HepG2 (cell line): ENCODE results near the gene CNTD1. TPM values are rescaled to one million over a fixed set of nuclear protein-coding genes. Genes with fewer than 3 reads are reported as not detected.

Experiments used
- ASH2L ChIP-seq: fragments of 300-600, 200-600 bp; sonication (generic); IDR thresholded peaks from 2 replicates; pipeline ENCODE4 v1.7.0; 2017; ENCODE audit warnings: low read depth, mild to moderate bottlenecking, moderate library complexity, mixed read lengths, low read length; ENCODE audit not compliant: insufficient read length
- DNMT3B ChIP-seq: conservative IDR thresholded peaks from 2 replicates; pipeline ENCODE4 v1.6.1; 2016; ENCODE audit warnings: missing biosample characterization, control low read depth
- FOSL1 ChIP-seq: sonication (generic); formaldehyde crosslinking; IDR thresholded peaks from 2 replicates; pipeline ENCODE4 v1.9.0; 2021; ENCODE audit warnings: missing genetic modification reagents, borderline replicate concordance
- FOXA1 ChIP-seq, 2 experiments: fragments of 450-650 bp in 1 of 2; sonication (generic) in 1 of 2; formaldehyde crosslinking in 1 of 2; IDR thresholded peaks; 2 replicates each; pipeline versions ENCODE4 v1.4.0 to v1.6.1; 2016 to 2020; ENCODE audit warnings: missing genetic modification reagents in 1 of 2
- GABPA ChIP-seq, 2 experiments: IDR thresholded peaks; 2 replicates each; pipeline ENCODE4 v1.6.1; 2011 to 2016; ENCODE audit warnings: low read depth in 2 of 2, low read length in 1 of 2, missing biosample characterization in 1 of 2, missing genetic modification characterization in 1 of 2
- GATAD2A ChIP-seq: IDR thresholded peaks from 2 replicates; pipeline ENCODE4 v1.6.1; 2016
- GTF3A ChIP-seq: sonication (generic); formaldehyde crosslinking; conservative IDR thresholded peaks from 2 replicates; pipeline ENCODE4 v1.4.0; 2020; ENCODE audit warnings: mild to moderate bottlenecking, missing genetic modification reagents
- HDAC2 ChIP-seq: sonication (generic); formaldehyde crosslinking; IDR thresholded peaks from 2 replicates; pipeline ENCODE4 v1.4.0; 2020; ENCODE audit warnings: missing genetic modification reagents
- JUN ChIP-seq: sonication (generic); formaldehyde crosslinking; IDR thresholded peaks from 2 replicates; pipeline ENCODE4 v1.4.0; 2020; ENCODE audit warnings: mild to moderate bottlenecking, missing genetic modification reagents
- RBFOX2 ChIP-seq: fragments of 200-400 bp; formaldehyde crosslinking; IDR thresholded peaks from 2 replicates; pipeline ENCODE4 v1.6.1; 2017; ENCODE audit warnings: low read depth, mild to moderate bottlenecking, low read length
- RORA ChIP-seq: sonication (generic); formaldehyde crosslinking; IDR thresholded peaks from 2 replicates; pipeline ENCODE4 v1.5.0; 2020; ENCODE audit warnings: mild to moderate bottlenecking, missing genetic modification reagents, moderate library complexity
- SAP130 ChIP-seq: IDR thresholded peaks from 2 replicates; pipeline ENCODE4 v1.6.1; 2016; ENCODE audit warnings: low read depth
- SMC3 ChIP-seq: IDR thresholded peaks from 2 replicates; pipeline ENCODE4 v1.6.1; 2011; ENCODE audit warnings: low read length, improper control_type of control experiment
- TBL1XR1 ChIP-seq: fragments of 150-350 bp; IDR thresholded peaks from 2 replicates; pipeline ENCODE4 v1.6.1; 2014; ENCODE audit warnings: borderline replicate concordance, low read length; ENCODE audit not compliant: partially characterized antibody
- TBX2 ChIP-seq: sonication (generic); formaldehyde crosslinking; IDR thresholded peaks from 2 replicates; pipeline ENCODE4 v1.5.0; 2020; ENCODE audit warnings: missing genetic modification reagents, mild to moderate bottlenecking, borderline replicate concordance
- ZBTB38 ChIP-seq: sonication (generic); formaldehyde crosslinking; IDR thresholded peaks from 2 replicates; pipeline ENCODE4 v1.5.1; 2020; ENCODE audit warnings: mild to moderate bottlenecking, missing genetic modification reagents
- ZNF253 ChIP-seq: sonication (generic); formaldehyde crosslinking; IDR thresholded peaks from 2 replicates; pipeline ENCODE4 v1.8.0; 2022; ENCODE audit warnings: mild to moderate bottlenecking, missing genetic modification reagents, borderline replicate concordance
- ZNF44 ChIP-seq: sonication (generic); formaldehyde crosslinking; IDR thresholded peaks from 2 replicates; pipeline ENCODE4 v1.5.1; 2020; ENCODE audit warnings: mild to moderate bottlenecking, missing genetic modification reagents
- ZNF441 ChIP-seq: sonication (generic); formaldehyde crosslinking; IDR thresholded peaks from 2 replicates; pipeline ENCODE4 v1.7.0; 2021; ENCODE audit warnings: missing genetic modification reagents, borderline replicate concordance
- ZNF556 ChIP-seq: sonication (generic); formaldehyde crosslinking; IDR thresholded peaks from 2 replicates; pipeline ENCODE4 v1.4.0; 2020; ENCODE audit warnings: mild to moderate bottlenecking, missing genetic modification reagents, borderline replicate concordance
- ZNF576 ChIP-seq: sonication (generic); formaldehyde crosslinking; IDR thresholded peaks from 2 replicates; pipeline ENCODE4 v1.4.0; 2020; ENCODE audit warnings: mild to moderate bottlenecking, missing genetic modification reagents
- ZNF747 ChIP-seq: sonication (generic); formaldehyde crosslinking; IDR thresholded peaks from 2 replicates; pipeline ENCODE4 v1.8.1; 2023; ENCODE audit warnings: missing genetic modification reagents, mild to moderate bottlenecking, borderline replicate concordance
- ZNF780A ChIP-seq: sonication (generic); formaldehyde crosslinking; IDR thresholded peaks from 2 replicates; pipeline ENCODE4 v1.8.0; 2022; ENCODE audit warnings: mild to moderate bottlenecking, missing genetic modification reagents, moderate library complexity
- polyA plus RNA-seq, 8 experiments: library from polyadenylated mRNA; depleted of rRNA in 3 of 8; stranded (reverse) in 7 of 8; unstranded in 1 of 8; fragments of >200 nt; fragmentation: Illumina TruSeq in 4 of 8; extraction: Trizol in 4 of 8; gene quantifications; 2 replicates each; pipeline versions ENCODE4 v1.2.1 to v1.2.3, GENCODE V29; 2011 to 2016; ENCODE audit warnings: low read depth in 4 of 8, missing spikeins in 1 of 8, mixed read lengths in 1 of 8; ENCODE audit not compliant: insufficient read depth in 1 of 8
- total RNA-seq, 5 experiments: library from RNA; depleted of rRNA; stranded (reverse); fragments of >200 nt; fragmentation: Illumina TruSeq; extraction: Trizol; gene quantifications; 2 replicates each; pipeline ENCODE4 v1.2.3, GENCODE V29; 2016; ENCODE audit warnings: low read depth in 1 of 5
- TF ChIP-seq, protein P1 (sequence below): sonication (generic); formaldehyde crosslinking; IDR thresholded peaks from 2 replicates; pipeline ENCODE4 v1.5.0; 2020; ENCODE audit warnings: mild to moderate bottlenecking, missing genetic modification reagents
- TF ChIP-seq, protein P2 (sequence below): sonication (generic); formaldehyde crosslinking; IDR thresholded peaks from 2 replicates; pipeline ENCODE4 v1.5.1; 2020; ENCODE audit warnings: mild to moderate bottlenecking, moderate library complexity, missing genetic modification reagents

The CNTD1 gene
- total and polyA plus RNA-seq, 2 of the 13 experiments (the other 11 are each of a cell fraction or from before 2014, with no cell fraction given) = 0.11 to 0.15 TPM

DNA sequence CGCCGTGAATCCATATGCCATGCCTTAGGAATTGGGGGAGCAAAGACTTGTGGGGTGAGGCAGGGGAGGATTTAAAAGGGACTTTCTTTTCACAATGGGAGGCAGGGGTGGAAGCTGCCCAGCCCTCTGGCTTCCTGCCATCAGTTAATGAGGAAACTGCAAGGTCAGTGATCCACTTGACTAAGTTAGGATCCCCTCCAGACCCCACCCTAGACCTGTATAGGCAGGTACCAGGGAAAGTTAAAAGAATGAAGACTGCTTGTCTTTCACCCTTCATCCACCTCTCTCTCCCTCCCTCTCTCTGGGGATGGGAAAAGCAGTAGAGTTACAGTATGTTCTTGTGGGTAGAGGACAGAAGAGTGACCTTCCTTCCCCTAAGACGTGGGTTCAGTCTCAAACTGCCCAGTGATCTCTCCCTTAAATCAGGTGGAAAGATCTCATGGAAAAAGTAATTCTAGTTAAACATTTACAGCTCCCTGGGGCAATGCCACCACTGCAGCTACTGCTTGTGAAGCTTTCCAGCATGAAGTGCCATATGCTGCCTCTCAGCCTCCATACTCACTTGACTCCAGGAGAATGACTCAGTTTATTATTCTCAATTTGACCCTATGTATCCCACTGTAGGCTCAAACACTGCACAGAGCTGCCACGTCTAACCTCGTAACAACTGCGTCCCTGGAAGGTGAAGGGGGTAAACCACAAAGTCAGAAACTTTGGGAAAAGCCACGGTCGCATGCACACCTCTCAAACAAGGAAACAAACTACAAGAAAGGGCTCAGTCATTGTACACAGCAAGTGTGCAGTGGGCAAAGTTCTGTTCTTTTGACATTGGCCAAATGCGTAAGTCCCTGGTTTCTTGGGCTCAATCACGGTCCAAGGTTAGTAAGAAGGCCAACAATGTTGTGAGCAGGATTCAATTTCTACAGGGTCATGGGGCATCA lies 1.3 kb upstream of the CNTD1 start (continued):
- TF ChIP-seq, protein P1, sequence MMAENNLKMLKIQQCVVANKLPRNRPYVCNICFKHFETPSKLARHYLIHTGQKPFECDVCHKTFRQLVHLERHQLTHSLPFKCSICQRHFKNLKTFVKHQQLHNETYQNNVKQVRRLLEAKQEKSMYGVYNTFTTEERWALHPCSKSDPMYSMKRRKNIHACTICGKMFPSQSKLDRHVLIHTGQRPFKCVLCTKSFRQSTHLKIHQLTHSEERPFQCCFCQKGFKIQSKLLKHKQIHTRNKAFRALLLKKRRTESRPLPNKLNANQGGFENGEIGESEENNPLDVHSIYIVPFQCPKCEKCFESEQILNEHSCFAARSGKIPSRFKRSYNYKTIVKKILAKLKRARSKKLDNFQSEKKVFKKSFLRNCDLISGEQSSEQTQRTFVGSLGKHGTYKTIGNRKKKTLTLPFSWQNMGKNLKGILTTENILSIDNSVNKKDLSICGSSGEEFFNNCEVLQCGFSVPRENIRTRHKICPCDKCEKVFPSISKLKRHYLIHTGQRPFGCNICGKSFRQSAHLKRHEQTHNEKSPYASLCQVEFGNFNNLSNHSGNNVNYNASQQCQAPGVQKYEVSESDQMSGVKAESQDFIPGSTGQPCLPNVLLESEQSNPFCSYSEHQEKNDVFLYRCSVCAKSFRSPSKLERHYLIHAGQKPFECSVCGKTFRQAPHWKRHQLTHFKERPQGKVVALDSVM (CRISPR knock-in tag) = peak; percentile 35; the same call in 1 of the 2 replicates
- TF ChIP-seq ZNF747 (0 out of 2 replicates have a peak, but pooled peaks have one; percentile 58), ZNF576 (peak; percentile 49; the same call in 1 of the 2 replicates), FOSL1 (no peak), RBFOX2 (peak; percentile 48; the same call in 1 of the 2 replicates), RORA (CRISPR knock-in tag) (no peak), ZNF253 (peak; percentile 81; the same call in 1 of the 2 replicates), HDAC2 (CRISPR knock-in tag) (0 out of 2 replicates have a peak, but pooled peaks have one; percentile 36), GTF3A (CRISPR knock-in tag) (0 out of 2 replicates have a peak, but pooled peaks have one; percentile 32), FOXA1 (IDR thresholded peaks at IDR 0.05) (no peak), FOXA1 (CRISPR knock-in tag; IDR thresholded peaks at IDR 0.05) (0 out of 2 replicates have a peak, but pooled peaks have one; percentile 7), SAP130 (CRISPR knock-in tag) (peak; percentile 73), ASH2L (peak; percentile 34), SMC3 (no peak), ZNF441 (CRISPR knock-in tag) (0 out of 2 replicates have a peak, but pooled peaks have one; percentile 23), ZNF556 (CRISPR knock-in tag) (0 out of 2 replicates have a peak, but pooled peaks have one; percentile 66), ZNF780A (CRISPR knock-in tag) (no peak), TBX2 (CRISPR knock-in tag) (no peak), GATAD2A (CRISPR knock-in tag) (peak; percentile 66), ZBTB38 (CRISPR knock-in tag) (peak; percentile 49; the same call in 1 of the 2 replicates), DNMT3B (CRISPR knock-in tag) (0 out of 2 replicates have a peak, but pooled peaks have one; percentile 84), TBL1XR1 (no peak), GABPA (IDR thresholded peaks at IDR 0.05; ENCODE audit: low read depth, low read length) (no peak), GABPA (CRISPR knock-in tag; IDR thresholded peaks at IDR 0.05; ENCODE audit: low read depth) (peak; percentile 14; the same call in 1 of the 2 replicates), JUN (peak; percentile 37; the same call in 1 of the 2 replicates), ZNF44 (CRISPR knock-in tag) (0 out of 2 replicates have a peak, but pooled peaks have one; percentile 18)
- TF ChIP-seq, protein P2, sequence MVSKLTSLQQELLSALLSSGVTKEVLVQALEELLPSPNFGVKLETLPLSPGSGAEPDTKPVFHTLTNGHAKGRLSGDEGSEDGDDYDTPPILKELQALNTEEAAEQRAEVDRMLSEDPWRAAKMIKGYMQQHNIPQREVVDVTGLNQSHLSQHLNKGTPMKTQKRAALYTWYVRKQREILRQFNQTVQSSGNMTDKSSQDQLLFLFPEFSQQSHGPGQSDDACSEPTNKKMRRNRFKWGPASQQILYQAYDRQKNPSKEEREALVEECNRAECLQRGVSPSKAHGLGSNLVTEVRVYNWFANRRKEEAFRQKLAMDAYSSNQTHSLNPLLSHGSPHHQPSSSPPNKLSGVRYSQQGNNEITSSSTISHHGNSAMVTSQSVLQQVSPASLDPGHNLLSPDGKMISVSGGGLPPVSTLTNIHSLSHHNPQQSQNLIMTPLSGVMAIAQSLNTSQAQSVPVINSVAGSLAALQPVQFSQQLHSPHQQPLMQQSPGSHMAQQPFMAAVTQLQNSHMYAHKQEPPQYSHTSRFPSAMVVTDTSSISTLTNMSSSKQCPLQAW (CRISPR knock-in tag) = peak; percentile 91
